Right ventricle myocardium superior (tissue), 1 donor: ENCODE data around the gene MCOLN3. TPM values are rescaled to one million over a fixed set of nuclear protein-coding genes. Genes with fewer than 3 reads are reported as not detected.
A peak's percentile ranks its signal among the peaks of the same experiment; 100 is the strongest.

Experiments used
- ATAC-seq: fragments of 200-7000 bp; cut with Tn5 transposase; one replicate; pipeline ENCODE4 v1.9.1; 2020; ENCODE audit warnings: mild to moderate bottlenecking; ENCODE audit not compliant: poor library complexity
- DNase-seq: peaks from one replicate; pipeline ENCODE4 v3.0.0-alpha.2; 2020
- intact Hi-C: fragments of 100-400 bp; cut with DNase I; formaldehyde crosslinking; loops from one replicate; pipeline ENCODE4 v1.11.2; 2022
- long read RNA-seq: library from polyadenylated mRNA; unstranded; transcript quantifications from one replicate; pipeline ENCODE4 v2.0.0, GENCODE V29; 2021
- total RNA-seq: library from RNA; stranded (reverse); fragmentation: NEBNext Ultra II Directional; extraction: Animal tissue kit (Norgen Biotek cat#: 25700); gene quantifications from one replicate; pipeline ENCODE4 v1.2.1, GENCODE V29; 2021
- donor health status: DM: no; HTN: yes; CAD: no; lungs with severe emphysema.

The MCOLN3 gene
- total RNA-seq: 1.7 TPM
- long read RNA-seq, partial matches to known transcripts: 1 of 5 reads
- long read RNA-seq, other reads (novel, unspliced or antisense): 4 of 5 reads

- ATAC-seq: peak; percentile 66
- intact Hi-C loops: no loop called here
- peak; percentile 47 for DNase-seq
These were observed at the start of gene MCOLN3 for GRCh38 chr1:85048296-85049064. Gene MCOLN3, minus strand, starts transcription at chr1:85048500. Its CDS starts 3,140 bp downstream, at chr1:85045360.

GRCh38 chr1:85093644-85094043 is 45.3 kb upstream of the MCOLN3 start:
- intact Hi-C loops: no loop called here
- ATAC-seq: no peak
- DNase-seq: no peak

GRCh38 chr1:85091671-85092280 is 43.5 kb upstream of the MCOLN3 start:
- intact Hi-C loops: no loop called here
- DNase-seq (no peak), ATAC-seq (no peak)

- ATAC-seq: peak; percentile 80
- intact Hi-C loops: no loop called here
- no peak for DNase-seq
These were observed 41.9 kb upstream of the MCOLN3 start for GRCh38 chr1:85090225-85090624.

GRCh38 chr1:85089203-85089602 is 40.9 kb upstream of the MCOLN3 start:
- DNase-seq (no peak), ATAC-seq (peak; percentile 61)
- intact Hi-C loops: no loop called here

- ATAC-seq (no peak), DNase-seq (no peak)
- intact Hi-C loops: no loop called here
These were observed 40.1 kb upstream of the MCOLN3 start for GRCh38 chr1:85088408-85088784.

GRCh38 chr1:85087659-85088407 is 39.5 kb upstream of the MCOLN3 start:
- no peak for DNase-seq
- intact Hi-C loops: no loop called here
- ATAC-seq: no peak

- DNase-seq (no peak), ATAC-seq (no peak)
- intact Hi-C loops: no loop called here
These were observed 37.1 kb upstream of the MCOLN3 start for GRCh38 chr1:85085417-85085816.

GRCh38 chr1:85078903-85079302 is 30.6 kb upstream of the MCOLN3 start:
- DNase-seq (no peak), ATAC-seq (no peak)
- intact Hi-C loops: no loop called here

GRCh38 chr1:85074365-85074964 is 26.2 kb upstream of the MCOLN3 start:
- no peak for DNase-seq
- intact Hi-C loops: no loop called here
- no peak for ATAC-seq

GRCh38 chr1:85070972-85071492 is 22.7 kb upstream of the MCOLN3 start:
- intact Hi-C loops: no loop called here
- ATAC-seq: no peak
- DNase-seq: no peak

- intact Hi-C loops: no loop called here
- DNase-seq (no peak), ATAC-seq (no peak)
These were observed 20.5 kb upstream of the MCOLN3 start for GRCh38 chr1:85068846-85069245.

- no peak for DNase-seq
- no peak for ATAC-seq
- intact Hi-C loops: no loop called here
These were observed 17.2 kb upstream of the MCOLN3 start for GRCh38 chr1:85065550-85065949.

GRCh38 chr1:85062425-85063026 is 14.2 kb upstream of the MCOLN3 start:
- peak; percentile 61 for ATAC-seq
- intact Hi-C loops: no loop called here
- no peak for DNase-seq

GRCh38 chr1:85061711-85062424 is 13.6 kb upstream of the MCOLN3 start:
- DNase-seq: peak; percentile 84
- peak; percentile 100 for ATAC-seq
- intact Hi-C loops: no loop called here

GRCh38 chr1:85060038-85060437 is 11.7 kb upstream of the MCOLN3 start:
- no peak for DNase-seq
- ATAC-seq: no peak
- intact Hi-C loops: no loop called here

- DNase-seq (no peak), ATAC-seq (no peak)
- intact Hi-C loops: no loop called here
These were observed 11.3 kb upstream of the MCOLN3 start for GRCh38 chr1:85059563-85059962.

- no peak for DNase-seq
- intact Hi-C loops: no loop called here
- ATAC-seq: no peak
These were observed 10.5 kb upstream of the MCOLN3 start for GRCh38 chr1:85058786-85059185.
